HG02870 (cell line): ENCODE data around the gene GPR137B.

ENCODE experiments used
- ATAC-seq: cut with Tn5 transposase; IDR thresholded peaks from one replicate; pipeline ENCODE4 v1.9.1; 2021; ENCODE audit warnings: mild to moderate bottlenecking, moderate library complexity; ENCODE audit not compliant: unreplicated experiment

Gene GPR137B

GRCh38 chr1:236253119-236253518 is 110.8 kb downstream of the GPR137B start:
- ATAC-seq, result no peak

GRCh38 chr1:236253918-236254637 is 111.7 kb downstream of the GPR137B start:
- no peak for ATAC-seq

- ATAC-seq, result no peak
Observed at GRCh38 chr1:236257216-236257615, 114.9 kb downstream of the GPR137B start.

- no peak for ATAC-seq
Observed at GRCh38 chr1:236258114-236258622, 115.8 kb downstream of the GPR137B start.
